PC-3 (cell line): ENCODE results near the gene PRKACB. TPM values are rescaled to one million over a fixed set of nuclear protein-coding genes. Genes with fewer than 3 reads are reported as not detected.

Experiments
- ATAC-seq: fragments of 200-7000 bp; cut with Tn5 transposase; 2 replicates; pipeline ENCODE4 v1.9.1; 2020; ENCODE audit warnings: mild to moderate bottlenecking, moderate library complexity
- Bru-seq: library from RNA; stranded (reverse); fragments of 400-500 nt; gene quantifications from one replicate; lab custom pipeline; 2021; lab: Mats Ljungman, UMichigan
- BruChase-seq, 2 experiments: library from RNA; stranded (reverse); fragments of 400-500 nt; gene quantifications; one replicate each; lab custom pipeline; 2021; lab: Mats Ljungman, UMichigan
- BruUV-seq: library from RNA; stranded (reverse); fragments of 400-500 nt; replicated peaks from 2 replicates; lab custom pipeline; 2021; lab: Mats Ljungman, UMichigan
- CTCF ChIA-PET: fragments of 300-600 bp; sonication (Branson Sonifier 250); formaldehyde crosslinking; loops from one replicate; lab custom pipeline; 2022; ENCODE audit warnings: antibody characterized with exemption; lab: Charles Lee
- POLR2A ChIA-PET: fragments of 300-600 bp; sonication (Branson Sonifier 250); formaldehyde crosslinking; loops from one replicate; lab custom pipeline; 2022; ENCODE audit warnings: antibody characterized with exemption; ENCODE audit not compliant: unreplicated experiment; lab: Charles Lee
- DNase-seq: peaks from one replicate; pipeline ENCODE4 v3.0.0-alpha.2; 2015
- H2AFZ ChIP-seq: fragments of 300-600 bp; sonication (generic); 2 replicates; pipeline ENCODE4 v1.6.0; 2016; ENCODE audit warnings: antibody characterized with exemption, low read length
- H3F3A ChIP-seq: fragments of 300-600 bp; sonication (generic); one replicate; pipeline ENCODE4 v1.6.0; 2017; ENCODE audit warnings: antibody characterized with exemption, low read length, control low read depth, mild to moderate bottlenecking; ENCODE audit not compliant: unreplicated experiment
- H3K27ac ChIP-seq: fragments of 300-600 bp; sonication (generic); 2 replicates; pipeline ENCODE4 v1.5.1; 2016; ENCODE audit warnings: mild to moderate bottlenecking, low read length
- H3K27me3 ChIP-seq: fragments of 300-600 bp; sonication (generic); 2 replicates; pipeline ENCODE4 v1.6.1; 2016; ENCODE audit warnings: low read length, mixed read lengths
- H3K36me3 ChIP-seq: fragments of 300-600 bp; sonication (generic); 2 replicates; pipeline ENCODE4 v1.6.1; 2016; ENCODE audit warnings: low read depth, mixed run types, low read length, mixed read lengths
- H3K4me1 ChIP-seq: fragments of 300-600 bp; sonication (generic); 2 replicates; pipeline ENCODE4 v1.5.1; 2016; ENCODE audit warnings: low read length; ENCODE audit not compliant: insufficient read depth
- H3K4me2 ChIP-seq: fragments of 300-600 bp; sonication (generic); 2 replicates; pipeline ENCODE4 v1.6.0; 2016; ENCODE audit warnings: low read length
- H3K4me3 ChIP-seq: fragments of 300-600 bp; sonication (generic); 2 replicates; pipeline ENCODE4 v1.5.1; 2016; ENCODE audit warnings: mild to moderate bottlenecking, low read length, mixed read lengths
- H3K79me2 ChIP-seq: fragments of 300-600 bp; sonication (generic); 2 replicates; pipeline ENCODE4 v1.6.1; 2017; ENCODE audit warnings: low read length, mixed read lengths
- H3K9ac ChIP-seq: fragments of 300-600 bp; sonication (generic); 2 replicates; pipeline ENCODE4 v1.6.0; 2016; ENCODE audit warnings: mild to moderate bottlenecking, low read length
- H3K9me2 ChIP-seq: fragments of 300-600 bp; sonication (generic); replicated peaks from 2 replicates; pipeline ENCODE4 v1.6.1; 2016; ENCODE audit warnings: mixed run types, low read length, mixed read lengths
- H3K9me3 ChIP-seq: fragments of 300-600 bp; sonication (generic); 2 replicates; pipeline ENCODE4 v1.6.1; 2016; ENCODE audit warnings: low read length, mixed read lengths
- H4K20me1 ChIP-seq: fragments of 300-600 bp; sonication (generic); 2 replicates; pipeline ENCODE4 v1.6.1; 2016; ENCODE audit warnings: low read length, mixed read lengths
- EZH2 ChIP-seq: fragments of 300-600 bp; sonication (generic); IDR thresholded peaks from one replicate; pipeline ENCODE4 v1.6.1; 2017; ENCODE audit warnings: antibody characterized with exemption, mild to moderate bottlenecking, low read length; ENCODE audit not compliant: unreplicated experiment
- EZH2phosphoT487 ChIP-seq: fragments of 300-600 bp; sonication (generic); IDR thresholded peaks from 2 replicates; pipeline ENCODE4 v1.6.1; 2018; ENCODE audit warnings: mild to moderate bottlenecking, antibody characterized with exemption, low read length, borderline replicate concordance
- intact Hi-C: fragments of 100-400 bp; cut with micrococcal nuclease; formaldehyde crosslinking; loops from 2 replicates; pipeline ENCODE4 v1.9.0; 2023
- long read RNA-seq: library from polyadenylated mRNA; unstranded; transcript quantifications from one replicate; pipeline ENCODE4 v2.0.0, GENCODE V29; 2021; ENCODE audit not compliant: unreplicated experiment
- total RNA-seq: library from RNA; depleted of rRNA; stranded (reverse); fragments of >200 nt; gene quantifications from 2 replicates; pipeline ENCODE4 v1.2.3, GENCODE V29; 2014; rRNA removed
- TF ChIP-seq, protein P1 (sequence below): fragments of 300-600 bp; sonication (generic); conservative IDR thresholded peaks from 2 replicates; pipeline ENCODE4 v1.5.1; 2017; ENCODE audit warnings: antibody characterized with exemption, low read depth, mild to moderate bottlenecking, low read length

PRKACB gene
- total RNA-seq (7.8 and 8.3 TPM in 2 replicates), Bru-seq, nascent RNA (percentile 54 among the genes with signal in this experiment), BruChase-seq, experiment 1, labeled RNA remaining after a 6-hour chase (percentile 51 among the genes with signal in this experiment), BruChase-seq, experiment 2, labeled RNA remaining after a 2-hour chase (percentile 60 among the genes with signal in this experiment)
- long read RNA-seq, full-length matches to known transcripts = 29 of 31 reads
- long read RNA-seq, partial matches to known transcripts = 0 of 31 reads
- long read RNA-seq, other reads (novel, unspliced or antisense) = 2 of 31 reads

DNA sequence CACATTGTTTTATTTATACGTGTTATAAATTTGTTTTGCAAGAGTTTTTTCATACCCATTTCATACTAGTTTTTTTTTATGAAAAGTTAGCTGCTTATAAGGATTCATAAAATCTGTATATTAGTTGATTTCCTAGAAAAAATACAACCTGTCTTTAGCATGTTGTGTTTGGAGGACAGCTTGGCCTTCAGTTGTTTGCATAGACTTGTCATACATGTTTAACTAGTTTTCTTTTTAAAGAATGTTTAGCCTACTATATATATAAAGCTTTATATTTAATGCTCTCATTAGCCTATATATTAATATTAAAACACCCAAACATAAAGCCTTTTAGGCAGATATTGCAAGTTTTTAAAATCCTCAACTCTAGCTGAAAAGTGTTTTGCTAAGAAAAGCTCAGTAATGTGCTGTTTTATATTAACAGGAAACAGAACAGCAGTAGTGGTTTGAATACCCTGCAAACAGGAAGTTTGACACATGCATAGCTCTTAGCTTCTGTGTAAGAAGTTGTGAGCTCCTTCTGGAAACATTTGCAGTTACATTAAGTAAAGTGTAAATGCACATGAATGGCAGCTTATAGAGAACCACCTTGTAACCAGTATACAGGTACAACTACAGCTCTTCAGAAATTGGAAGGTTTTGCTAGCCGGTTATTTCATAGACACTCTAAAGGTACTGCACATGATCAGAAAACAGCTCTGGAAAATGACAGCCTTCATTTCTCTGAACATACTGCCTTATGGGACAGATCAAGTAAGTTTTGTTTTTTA lies at the start of gene PRKACB:
PRKACB (plus strand) TSS at position 476 of the 770 bp plus-strand sequence; CDS start at position 567, 91 bp downstream.
- DNase-seq = peak; percentile 63
- Histone ChIP-seq H3F3A (no peaks in the 10 kb centered on the region), H3K9me2 (no peaks in the 10 kb centered on the region), H3K4me3 (no peak within 1 kb of the TSS; the same call in 1 of the 2 replicates), H3K79me2 (no peaks in the 10 kb centered on the region), H3K27ac (peak within 1 kb of the TSS; percentile 77), H3K36me3 (no peaks in the 10 kb centered on the region), H3K9me3 (no peaks in the 10 kb centered on the region), H3K4me1 (peaks cover 39% of the 10 kb centered on the region), H3K9ac (peak within 1 kb of the TSS; percentile 46), H2AFZ (0 out of 2 replicates have a peak within 1 kb of the TSS, but pooled peaks have one; percentile 36), H3K4me2 (peak within 1 kb of the TSS; percentile 63), H3K27me3 (no peaks in the 10 kb centered on the region), H4K20me1 (no peaks in the 10 kb centered on the region)
- no peak for TF ChIP-seq EZH2
- TF ChIP-seq EZH2phosphoT487 = no peak
- TF ChIP-seq, protein P1, sequence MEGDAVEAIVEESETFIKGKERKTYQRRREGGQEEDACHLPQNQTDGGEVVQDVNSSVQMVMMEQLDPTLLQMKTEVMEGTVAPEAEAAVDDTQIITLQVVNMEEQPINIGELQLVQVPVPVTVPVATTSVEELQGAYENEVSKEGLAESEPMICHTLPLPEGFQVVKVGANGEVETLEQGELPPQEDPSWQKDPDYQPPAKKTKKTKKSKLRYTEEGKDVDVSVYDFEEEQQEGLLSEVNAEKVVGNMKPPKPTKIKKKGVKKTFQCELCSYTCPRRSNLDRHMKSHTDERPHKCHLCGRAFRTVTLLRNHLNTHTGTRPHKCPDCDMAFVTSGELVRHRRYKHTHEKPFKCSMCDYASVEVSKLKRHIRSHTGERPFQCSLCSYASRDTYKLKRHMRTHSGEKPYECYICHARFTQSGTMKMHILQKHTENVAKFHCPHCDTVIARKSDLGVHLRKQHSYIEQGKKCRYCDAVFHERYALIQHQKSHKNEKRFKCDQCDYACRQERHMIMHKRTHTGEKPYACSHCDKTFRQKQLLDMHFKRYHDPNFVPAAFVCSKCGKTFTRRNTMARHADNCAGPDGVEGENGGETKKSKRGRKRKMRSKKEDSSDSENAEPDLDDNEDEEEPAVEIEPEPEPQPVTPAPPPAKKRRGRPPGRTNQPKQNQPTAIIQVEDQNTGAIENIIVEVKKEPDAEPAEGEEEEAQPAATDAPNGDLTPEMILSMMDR = no peak
- peak; percentile 70 for ATAC-seq
- ChIA-PET CTCF (interaction anchor here (0.6 to 1.0 kb wide), 6 partner anchors 42 to 628 kb away, joined by 3 to 4 read pairs (median 3); no protein-coding TSS in a partner anchor), POLR2A (interaction anchor here (0.5 to 1.0 kb wide), 3 partner anchors 155 to 460 kb away, joined by 3 to 6 read pairs (median 5); no protein-coding TSS in a partner anchor)
- no TSS peak for BruUV-seq
- intact Hi-C loops = loop anchor here (1.0 to 5.0 kb wide), 8 partner anchors 43 to 793 kb away; no protein-coding TSS in a partner anchor

DNA sequence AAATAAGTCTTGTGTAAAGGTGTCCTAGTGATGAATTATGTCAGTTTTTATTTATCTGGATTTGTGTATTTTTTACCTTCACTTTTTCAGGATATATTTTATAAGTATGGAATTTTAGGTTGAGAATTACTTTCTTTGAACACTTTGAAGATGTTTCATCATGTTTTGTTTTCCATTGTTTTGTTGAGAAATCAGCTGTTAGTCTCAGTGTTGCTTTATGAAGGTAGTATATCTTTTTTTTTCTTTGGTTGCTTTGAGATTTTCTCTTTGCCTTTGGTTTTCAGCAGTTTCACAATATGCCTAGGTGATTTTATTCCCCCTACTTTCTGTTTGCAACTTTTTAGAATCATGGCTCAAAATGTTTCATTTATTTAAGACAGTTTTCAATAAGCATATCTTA lies 48.8 kb upstream of the PRKACB start:
- Histone ChIP-seq H3K9ac (no peak overlapping the region), H3K4me2 (no peak overlapping the region), H3K79me2 (no peaks in the 10 kb centered on the region), H3K9me2 (no peaks in the 10 kb centered on the region), H4K20me1 (no peaks in the 10 kb centered on the region), H3K9me3 (no peaks in the 10 kb centered on the region), H3F3A (no peaks in the 10 kb centered on the region), H2AFZ (no peak overlapping the region), H3K36me3 (no peaks in the 10 kb centered on the region), H3K27ac (no peak overlapping the region), H3K4me1 (peaks cover 10% of the 10 kb centered on the region), H3K27me3 (no peaks in the 10 kb centered on the region), H3K4me3 (no peak overlapping the region)
- BruUV-seq = no TSS peak
- DNase-seq (no peak), ATAC-seq (no peak)
- ChIA-PET CTCF (no interaction called here), POLR2A (no interaction called here)
- intact Hi-C loops = no loop called here
- TF ChIP-seq EZH2 = no peak
- no peak for TF ChIP-seq EZH2phosphoT487
- TF ChIP-seq, protein P1 = no peak
